Transverse colon (tissue), 4 donors: ENCODE results near the gene ONECUT1. TPM values are rescaled to one million over a fixed set of nuclear protein-coding genes. Genes with fewer than 3 reads are reported as not detected.

Experiments
- DNase-seq: peaks from one replicate; pipeline ENCODE4 v3.0.0-alpha.2; 2019
- H3K27ac ChIP-seq, 4 donors: fragments of 200-600 bp; sonication (generic); 2 replicates each; pipeline ENCODE4 v1.5.1; 2016 to 2018; ENCODE audit warnings: inconsistent platforms in 4 of 4
- H3K27me3 ChIP-seq: fragments of 200-600 bp; sonication (generic); 2 replicates; pipeline ENCODE4 v1.5.1; 2017; ENCODE audit warnings: inconsistent platforms
- H3K36me3 ChIP-seq, 4 donors: fragments of 200-600 bp; sonication (generic); 2 replicates each; pipeline ENCODE4 v1.5.1; 2017 to 2019; ENCODE audit warnings: inconsistent platforms in 4 of 4
- H3K4me1 ChIP-seq, 4 donors: fragments of 200-600 bp; sonication (generic); 2 replicates each; pipeline ENCODE4 v1.5.1; 2017 to 2020; ENCODE audit warnings: inconsistent platforms in 4 of 4
- H3K4me3 ChIP-seq, 4 donors: fragments of 200-600 bp; sonication (generic); 1 replicate in 1 of 4; 2 replicates in 3 of 4; pipeline versions ENCODE4 v1.5.1 to v1.6.1; 2017 to 2019; ENCODE audit warnings: inconsistent platforms in 4 of 4
- H3K9me3 ChIP-seq, 2 donors: fragments of 200-600 bp; sonication (generic); 2 replicates each; pipeline ENCODE4 v1.5.1; 2017 to 2019; ENCODE audit warnings: inconsistent platforms in 2 of 2
- CTCF ChIP-seq, 5 experiments: fragments of 200-600 bp in 3 of 5; fragments of 450-650 bp in 2 of 5; sonication (generic) in 3 of 5; IDR thresholded peaks; 1 replicate in 2 of 5; 2 replicates in 3 of 5; pipeline ENCODE4 v1.5.1; 2016 to 2017; ENCODE audit warnings: antibody characterized with exemption in 5 of 5, inconsistent platforms in 3 of 5, mild to moderate bottlenecking in 2 of 5, moderate library complexity in 1 of 5
- EP300 ChIP-seq: sonication (generic); formaldehyde crosslinking; IDR thresholded peaks from one replicate; pipeline ENCODE4 v1.6.1; 2017; ENCODE audit warnings: antibody characterized with exemption, low read depth
- POLR2A ChIP-seq: fragments of 450-650 bp; IDR thresholded peaks from one replicate; pipeline ENCODE4 v1.6.1; 2016; ENCODE audit warnings: antibody characterized with exemption, mild to moderate bottlenecking, moderate library complexity
- POLR2AphosphoS5 ChIP-seq, 3 donors: sonication (generic); formaldehyde crosslinking; IDR thresholded peaks; one replicate each; pipeline ENCODE4 v1.6.1; 2016; ENCODE audit warnings: antibody characterized with exemption in 3 of 3
- WGBS, 2 donors: methylation state at CpG; one replicate each; pipeline ENCODE4 v1.1.5; 2018; ENCODE audit warnings: low coverage in 1 of 2; 5-methylcytosine and 5-hydroxymethylcytosine counted together
- in situ Hi-C, 4 donors: fragments of 200-750 bp; cut with MboI; loops; one replicate each; pipeline versions ENCODE4 v1.15.0 to v1.15.1; 2017; ENCODE audit warnings: low sequenced_read_pairs in 3 of 4, low pct_ligation_motif_present in 1 of 4, low pct_unique_long_range_greater_than_20kb in 1 of 4
- intact Hi-C: fragments of 100-400 bp; cut with DNase I; formaldehyde crosslinking; loops from one replicate; pipeline ENCODE4 v1.15.1; 2023; ENCODE audit warnings: low total_unique reads
- total RNA-seq, 4 donors: library from RNA; depleted of rRNA; stranded (reverse); fragments of >200 nt; gene quantifications; one replicate each; pipeline ENCODE4 v1.1.0, GENCODE V29; 2016

Gene ONECUT1
- total RNA-seq, 4 donors from 2014 or later: 0.64 TPM; not detected in 3

GRCh38 chr15:52803467-52804306 lies 13.6 kb upstream of the ONECUT1 start:
- in situ Hi-C loops (loop anchor here in 1 of 4 donors (25.0 kb wide), 1 partner anchor 409 kb away; no protein-coding TSS in a partner anchor), intact Hi-C loops (no loop called here)
- 3 to 4% methylated on average over 4 to 49 of the region's 49 CpGs for WGBS, 2 donors
- Histone ChIP-seq H3K36me3 (no peaks in the 10 kb centered on the region), H3K27me3 (peaks cover 100% of the 10 kb centered on the region), H3K4me1 (peaks cover 17 to 32% (median 28%) of the 10 kb centered on the region in 4 donors), H3K9me3 (no peaks in the 10 kb centered on the region), H3K4me3 (peak overlapping the region in 1 of 4 donors; percentile 1), H3K27ac (no peak overlapping the region)
- TF ChIP-seq POLR2A (no peak), POLR2AphosphoS5 (IDR thresholded peaks at IDR 0.05) (no peak), CTCF (IDR thresholded peaks at IDR 0.05) (no peak), EP300 (no peak)
- DNase-seq: no peak

DNA sequence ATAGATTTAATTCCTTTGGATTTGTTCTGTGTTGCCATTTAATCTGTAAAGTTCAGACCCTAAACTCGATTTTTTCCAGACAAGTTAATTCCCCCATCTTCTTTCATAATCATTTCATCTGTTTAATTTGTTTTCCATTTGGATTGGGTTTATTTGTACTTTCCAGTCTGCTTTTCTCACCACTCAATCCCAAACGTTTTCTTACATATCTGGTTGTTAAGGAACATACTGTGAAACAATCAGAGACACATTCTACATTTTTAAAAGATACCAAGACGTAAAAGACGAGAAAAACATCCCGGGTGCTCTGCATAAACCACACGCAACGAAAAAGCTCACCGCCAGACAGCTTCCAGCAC lies 13.0 kb upstream of the ONECUT1 start:
- no peak overlapping the region for H3K27ac ChIP-seq
- no peak overlapping the region for H3K4me3 ChIP-seq
- no peaks in the 10 kb centered on the region for H3K36me3 ChIP-seq
- in situ Hi-C loops: loop anchor here in 1 of 4 donors (25.0 kb wide), 1 partner anchor 409 kb away; no protein-coding TSS in a partner anchor
- no peaks in the 10 kb centered on the region for H3K9me3 ChIP-seq
- no peak for DNase-seq
- 9 to 15% methylated on average over 8 of the region's 8 CpGs for WGBS, 2 donors
- H3K27me3 ChIP-seq: peaks cover 100% of the 10 kb centered on the region
- intact Hi-C loops: no loop called here
- TF ChIP-seq CTCF (IDR thresholded peaks at IDR 0.05) (no peak), POLR2A (no peak), POLR2AphosphoS5 (IDR thresholded peaks at IDR 0.05) (no peak), EP300 (no peak)
- H3K4me1 ChIP-seq: peaks cover 17 to 38% (median 31%) of the 10 kb centered on the region in 4 donors

DNA sequence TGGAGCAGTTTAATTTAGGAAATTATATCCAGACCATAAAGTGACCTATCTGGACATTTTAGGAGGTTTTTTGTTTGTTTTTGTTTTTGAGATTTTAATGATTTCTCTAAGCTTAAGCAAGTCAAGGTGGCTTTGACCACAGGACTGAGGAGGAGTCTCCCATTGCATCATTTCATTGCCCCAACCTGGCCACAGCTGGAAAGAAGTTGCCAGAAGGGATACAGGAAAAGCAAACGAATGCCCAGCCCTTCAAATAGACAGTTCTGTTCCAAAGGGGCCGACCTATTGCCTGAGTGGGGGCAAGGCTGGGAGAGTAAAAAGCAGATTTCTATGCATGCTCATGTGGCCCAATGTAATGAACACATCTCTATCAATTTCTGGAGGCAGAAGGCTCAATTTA lies 12.0 kb upstream of the ONECUT1 start:
- TF ChIP-seq CTCF (IDR thresholded peaks at IDR 0.05) (no peak), POLR2AphosphoS5 (IDR thresholded peaks at IDR 0.05) (no peak), EP300 (no peak), POLR2A (no peak)
- intact Hi-C loops (no loop called here), in situ Hi-C loops (loop anchor here in 1 of 4 donors (25.0 kb wide), 1 partner anchor 410 kb away; no protein-coding TSS in a partner anchor)
- Histone ChIP-seq H3K4me1 (peaks cover 17 to 43% (median 34%) of the 10 kb centered on the region in 4 donors), H3K4me3 (no peak overlapping the region), H3K36me3 (no peaks in the 10 kb centered on the region), H3K9me3 (no peaks in the 10 kb centered on the region), H3K27me3 (peaks cover 100% of the 10 kb centered on the region), H3K27ac (no peak overlapping the region)
- DNase-seq: no peak
- 30 to 40% methylated on average over 1 to 2 of the region's 2 CpGs for WGBS, 2 donors

- H3K4me1 ChIP-seq: peaks cover 17 to 43% (median 34%) of the 10 kb centered on the region in 4 donors
- no peak overlapping the region for H3K27ac ChIP-seq
- H3K27me3 ChIP-seq: peaks cover 100% of the 10 kb centered on the region
- no peak for TF ChIP-seq EP300
- TF ChIP-seq CTCF (IDR thresholded peaks at IDR 0.05): no peak
- TF ChIP-seq POLR2AphosphoS5 (IDR thresholded peaks at IDR 0.05): no peak
- TF ChIP-seq POLR2A: no peak
- no peaks in the 10 kb centered on the region for H3K9me3 ChIP-seq
- DNase-seq: no peak
- WGBS, 2 donors: 49% methylated on average over 13 of the region's 14 CpGs; no CpG with 5 or more reads in 1 of the 2 donors
- H3K4me3 ChIP-seq: no peak overlapping the region
- intact Hi-C loops (no loop called here), in situ Hi-C loops (loop anchor here in 1 of 4 donors (25.0 kb wide), 1 partner anchor 411 kb away; no protein-coding TSS in a partner anchor)
- no peaks in the 10 kb centered on the region for H3K36me3 ChIP-seq
Measured at GRCh38 chr15:52801748-52802085, 11.6 kb upstream of the ONECUT1 start.
